GM21529 (cell line): ENCODE measurements around the gene PACRGL.
A peak's percentile ranks its signal among the peaks of the same experiment; 100 is the strongest.
"Not testable (repeated sequence)": the region's sequence is repeated elsewhere in the genome, so short reads cannot be mapped to it uniquely, and the experiment has no call there.

Experiments
- ATAC-seq: cut with Tn5 transposase; IDR thresholded peaks from one replicate; pipeline ENCODE4 v1.9.1; 2021; ENCODE audit not compliant: unreplicated experiment

Gene PACRGL

GRCh38 chr4:20723019-20723418 lies 22.8 kb downstream of the PACRGL start:
- ATAC-seq = no peak

DNA sequence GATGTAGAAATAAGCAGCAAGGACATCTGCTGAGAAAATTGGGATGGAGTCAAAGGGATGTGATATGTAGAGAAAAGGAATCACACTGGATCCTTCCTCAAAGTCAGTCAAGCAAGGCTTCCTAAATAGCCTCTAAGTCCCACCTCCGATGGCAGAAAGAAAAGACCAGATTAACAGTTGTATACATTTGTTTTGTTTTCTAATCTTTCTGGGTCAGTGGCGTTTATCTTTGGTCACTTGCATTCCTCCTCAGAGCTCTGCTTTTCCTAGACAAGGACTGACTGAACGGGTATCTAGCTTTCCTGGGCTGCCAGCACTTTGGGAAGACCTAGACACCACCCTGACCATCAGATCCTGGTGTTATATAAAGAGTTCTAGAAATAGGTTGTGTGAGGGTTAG lies 23.2 kb downstream of the PACRGL start:
- no peak for ATAC-seq

GRCh38 chr4:20724915-20725314 lies 24.7 kb downstream of the PACRGL start:
- no peak for ATAC-seq

- ATAC-seq = no peak
These were observed 35.7 kb downstream of the PACRGL start for GRCh38 chr4:20735931-20736330.

DNA sequence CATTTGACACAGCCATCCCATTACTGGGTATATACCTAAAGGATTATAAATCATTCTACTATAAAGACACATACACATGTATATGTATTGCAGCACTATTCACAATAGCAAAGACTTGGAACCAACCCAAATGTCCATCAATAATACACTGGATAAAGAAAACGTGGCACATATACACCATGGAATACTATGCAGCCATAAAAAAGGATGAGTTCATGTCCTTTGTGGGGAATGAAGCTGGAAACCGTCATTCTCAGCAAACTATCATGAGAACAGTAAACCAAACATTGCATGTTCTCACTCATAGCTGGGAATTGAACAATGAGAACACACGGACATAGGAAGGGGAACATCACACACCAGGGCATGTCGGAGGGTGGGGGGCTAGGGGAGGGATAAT lies 45.7 kb downstream of the PACRGL start:
- ATAC-seq = not testable (repeated sequence)

GRCh38 chr4:20752641-20753040 lies 52.4 kb downstream of the PACRGL start:
- ATAC-seq = no peak

- ATAC-seq = no peak
These were observed 53.8 kb downstream of the PACRGL start for GRCh38 chr4:20754036-20754435.

DNA sequence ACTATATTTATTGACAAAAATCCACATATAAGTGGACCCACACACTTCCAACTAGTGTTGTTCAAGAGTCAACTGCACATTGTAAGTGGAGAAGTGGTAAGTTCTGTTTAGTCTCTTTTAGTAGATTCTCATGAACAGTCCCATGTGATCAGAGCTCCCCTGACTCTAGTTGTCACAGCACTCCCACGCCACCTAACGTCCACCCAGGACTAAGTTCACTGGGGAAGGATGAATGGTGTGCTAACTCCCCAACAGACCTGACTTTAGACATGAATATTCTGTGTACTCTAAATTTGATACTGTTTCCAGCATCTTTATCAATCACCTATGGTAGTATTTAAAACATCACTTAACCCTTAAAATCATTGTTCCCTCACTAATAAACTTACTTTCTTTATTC lies 59.8 kb downstream of the PACRGL start:
- no peak for ATAC-seq

- no peak for ATAC-seq
These were observed 61.1 kb downstream of the PACRGL start for GRCh38 chr4:20761382-20761781.

- ATAC-seq = no peak
These were observed 61.6 kb downstream of the PACRGL start for GRCh38 chr4:20761826-20762225.

DNA sequence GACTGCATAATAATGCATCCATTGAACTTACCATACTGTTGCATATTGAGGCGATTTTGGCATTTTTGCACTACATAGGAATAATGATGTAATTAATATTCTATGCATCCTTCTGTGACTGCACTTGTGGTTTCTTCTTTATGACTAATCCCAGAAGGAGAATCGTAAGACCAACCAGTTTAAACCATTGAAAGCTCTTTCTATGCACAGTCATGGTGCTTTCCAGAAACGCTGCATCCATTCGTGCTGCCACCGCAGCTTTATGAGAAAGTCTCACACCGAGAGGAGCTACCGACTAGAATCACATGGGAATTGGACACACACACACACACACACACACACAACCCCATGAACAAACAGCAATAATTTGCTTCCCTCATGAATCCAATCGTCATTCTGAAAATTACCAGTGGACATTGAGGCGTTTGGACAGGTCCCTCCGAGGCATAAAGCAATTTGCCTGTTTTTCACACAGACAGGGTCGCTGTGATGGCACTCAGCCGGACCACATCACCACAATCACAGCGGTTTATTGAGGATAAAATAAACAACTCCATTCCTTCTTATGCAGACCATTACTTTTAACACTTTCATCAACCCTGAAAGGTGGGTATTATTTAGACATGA lies 64.2 kb downstream of the PACRGL start:
- ATAC-seq = no peak

- peak; percentile 84 for ATAC-seq
These were observed 73.1 kb downstream of the PACRGL start for GRCh38 chr4:20773144-20773997.

DNA sequence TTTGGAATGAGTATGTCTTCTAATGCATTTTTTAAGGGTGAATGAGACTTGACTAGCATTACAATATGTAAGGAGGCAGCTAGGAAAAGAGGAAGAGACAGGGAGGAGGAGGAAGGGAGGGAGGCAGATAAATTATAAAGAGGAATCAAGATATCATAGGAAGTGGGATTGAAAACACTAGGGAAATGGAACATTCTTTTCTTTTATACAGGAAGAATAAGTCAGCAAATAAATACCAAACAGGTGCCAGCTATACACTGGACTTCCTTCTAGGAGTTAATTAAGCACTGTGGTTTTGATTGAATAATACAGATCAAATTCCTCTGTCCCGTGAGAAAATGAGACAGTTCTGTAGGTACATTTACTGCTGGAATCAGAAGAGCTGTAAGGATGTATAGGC lies 78.6 kb downstream of the PACRGL start:
- ATAC-seq = no peak

- ATAC-seq = not testable (repeated sequence)
These were observed 82.9 kb downstream of the PACRGL start for GRCh38 chr4:20783134-20783533.

- ATAC-seq = no peak
These were observed 87.8 kb downstream of the PACRGL start for GRCh38 chr4:20787940-20788665.
